Kidney (tissue), 14 donors: ENCODE measurements around the gene KIF12. TPM values are rescaled to one million over a fixed set of nuclear protein-coding genes. Genes with fewer than 3 reads are reported as not detected.

Experiments used
- DNase-seq, 5 donors: peaks; one replicate each; pipeline ENCODE4 v3.0.0-alpha.2; 2013 to 2020
- FAIRE-seq: peaks from 2 replicates; lab custom pipeline; 2012; peaks lifted over from hg19 to GRCh38; lab: Jason Lieb, UNC
- H3K27ac ChIP-seq, 2 donors: one replicate each; pipeline ENCODE4 v1.7.0; 2013; ENCODE audit warnings: low read depth in 2 of 2, low read length in 2 of 2, inconsistent platforms in 1 of 2
- H3K27me3 ChIP-seq: one replicate; pipeline ENCODE4 v1.7.1; 2013; ENCODE audit warnings: low read length, inconsistent platforms; ENCODE audit not compliant: control insufficient read depth, insufficient read depth
- H3K36me3 ChIP-seq, 3 donors: one replicate each; pipeline versions ENCODE4 v1.7.0 to v1.7.1; 2013; ENCODE audit warnings: low read length in 3 of 3, control low read depth in 1 of 3, inconsistent platforms in 1 of 3; ENCODE audit not compliant: insufficient read depth in 3 of 3, control insufficient read depth in 2 of 3
- H3K4me1 ChIP-seq, 3 donors: one replicate each; pipeline versions ENCODE4 v1.7.0 to v1.7.1; 2013; ENCODE audit warnings: low read length in 3 of 3, inconsistent platforms in 1 of 3, low read depth in 1 of 3; ENCODE audit not compliant: control insufficient read depth in 2 of 3, insufficient read depth in 2 of 3
- H3K4me3 ChIP-seq, 3 donors: one replicate each; pipeline versions ENCODE4 v1.7.0 to v1.8.1; 2013; ENCODE audit warnings: low read length in 3 of 3, control low read depth in 1 of 3, inconsistent platforms in 1 of 3
- H3K9ac ChIP-seq, 3 donors: one replicate each; pipeline versions ENCODE4 v1.7.0 to v1.7.1; 2013; ENCODE audit warnings: low read length in 3 of 3, control low read depth in 1 of 3, inconsistent platforms in 1 of 3
- H3K9me3 ChIP-seq, 3 donors: one replicate each; pipeline versions ENCODE4 v1.7.0 to v1.7.1; 2013; ENCODE audit warnings: low read length in 3 of 3, control low read depth in 1 of 3, inconsistent platforms in 1 of 3; ENCODE audit not compliant: control insufficient read depth in 2 of 3, insufficient read depth in 1 of 3
- intact Hi-C: fragments of 100-400 bp; cut with DNase I; formaldehyde crosslinking; loops from one replicate; pipeline ENCODE4 v1.11.1; 2022
- polyA plus RNA-seq: library from polyadenylated mRNA; stranded (reverse); fragments of 350-450 nt; fragmentation: Illumina TruSeq; extraction: RNeasy Lipid Tissue Mini Kit (QIAGEN cat#74804); gene quantifications from one replicate; pipeline ENCODE4 v1.2.3, GENCODE V29; 2014; ENCODE audit warnings: low read depth, low replicate concordance; ENCODE audit not compliant: insufficient read depth
- total RNA-seq: library from RNA; stranded (reverse); fragmentation: NEBNext Ultra II Directional; extraction: Animal tissue kit (Norgen Biotek cat#: 25700); gene quantifications from one replicate; pipeline ENCODE4 v1.2.1, GENCODE V29; 2021
- TF ChIP-seq, protein P1 (sequence below): IDR thresholded peaks from 3 replicates; pipeline ENCODE4 v1.5.1; 2012; ENCODE audit warnings: mild to moderate bottlenecking, moderate library complexity, borderline replicate concordance; ENCODE audit not compliant: insufficient read depth; ENCODE audit errors: extremely low read depth
- donor health status: control.
- donor health status: control.
- donor health status: control.
- donor health status: control.
- donor health status: control.
- donor health status: DM: yes; HTN: yes; CAD: no.
- donor health status: Normal renal cell carcinoma (clear cell type).

Gene KIF12
- total and polyA plus RNA-seq, 2 donors from 2014 or later, result 155 to 202 TPM

GRCh38 chr9:114099669-114100270 is 678 bp upstream of the KIF12 start:
- TF ChIP-seq, protein P1, sequence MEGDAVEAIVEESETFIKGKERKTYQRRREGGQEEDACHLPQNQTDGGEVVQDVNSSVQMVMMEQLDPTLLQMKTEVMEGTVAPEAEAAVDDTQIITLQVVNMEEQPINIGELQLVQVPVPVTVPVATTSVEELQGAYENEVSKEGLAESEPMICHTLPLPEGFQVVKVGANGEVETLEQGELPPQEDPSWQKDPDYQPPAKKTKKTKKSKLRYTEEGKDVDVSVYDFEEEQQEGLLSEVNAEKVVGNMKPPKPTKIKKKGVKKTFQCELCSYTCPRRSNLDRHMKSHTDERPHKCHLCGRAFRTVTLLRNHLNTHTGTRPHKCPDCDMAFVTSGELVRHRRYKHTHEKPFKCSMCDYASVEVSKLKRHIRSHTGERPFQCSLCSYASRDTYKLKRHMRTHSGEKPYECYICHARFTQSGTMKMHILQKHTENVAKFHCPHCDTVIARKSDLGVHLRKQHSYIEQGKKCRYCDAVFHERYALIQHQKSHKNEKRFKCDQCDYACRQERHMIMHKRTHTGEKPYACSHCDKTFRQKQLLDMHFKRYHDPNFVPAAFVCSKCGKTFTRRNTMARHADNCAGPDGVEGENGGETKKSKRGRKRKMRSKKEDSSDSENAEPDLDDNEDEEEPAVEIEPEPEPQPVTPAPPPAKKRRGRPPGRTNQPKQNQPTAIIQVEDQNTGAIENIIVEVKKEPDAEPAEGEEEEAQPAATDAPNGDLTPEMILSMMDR, result no peak
- peak in 3 of 5 donors; percentile 27 to 62 (median 56) for DNase-seq
- Histone ChIP-seq H3K4me1 (peaks cover 0 to 30% (median 27%) of the 10 kb centered on the region in 3 donors), H3K27ac (peak overlapping the region; percentile 84 to 94), H3K9ac (peak overlapping the region in 2 of 3 donors; percentile 13 to 55), H3K9me3 (peaks cover 0 to 2% (median 0%) of the 10 kb centered on the region in 3 donors), H3K27me3 (no peaks in the 10 kb centered on the region), H3K36me3 (peaks cover 0 to 15% (median 6%) of the 10 kb centered on the region in 3 donors), H3K4me3 (peak overlapping the region in 2 of 3 donors; percentile 49 to 91)
- intact Hi-C loops, result no loop called here
- no peak for FAIRE-seq

DNA sequence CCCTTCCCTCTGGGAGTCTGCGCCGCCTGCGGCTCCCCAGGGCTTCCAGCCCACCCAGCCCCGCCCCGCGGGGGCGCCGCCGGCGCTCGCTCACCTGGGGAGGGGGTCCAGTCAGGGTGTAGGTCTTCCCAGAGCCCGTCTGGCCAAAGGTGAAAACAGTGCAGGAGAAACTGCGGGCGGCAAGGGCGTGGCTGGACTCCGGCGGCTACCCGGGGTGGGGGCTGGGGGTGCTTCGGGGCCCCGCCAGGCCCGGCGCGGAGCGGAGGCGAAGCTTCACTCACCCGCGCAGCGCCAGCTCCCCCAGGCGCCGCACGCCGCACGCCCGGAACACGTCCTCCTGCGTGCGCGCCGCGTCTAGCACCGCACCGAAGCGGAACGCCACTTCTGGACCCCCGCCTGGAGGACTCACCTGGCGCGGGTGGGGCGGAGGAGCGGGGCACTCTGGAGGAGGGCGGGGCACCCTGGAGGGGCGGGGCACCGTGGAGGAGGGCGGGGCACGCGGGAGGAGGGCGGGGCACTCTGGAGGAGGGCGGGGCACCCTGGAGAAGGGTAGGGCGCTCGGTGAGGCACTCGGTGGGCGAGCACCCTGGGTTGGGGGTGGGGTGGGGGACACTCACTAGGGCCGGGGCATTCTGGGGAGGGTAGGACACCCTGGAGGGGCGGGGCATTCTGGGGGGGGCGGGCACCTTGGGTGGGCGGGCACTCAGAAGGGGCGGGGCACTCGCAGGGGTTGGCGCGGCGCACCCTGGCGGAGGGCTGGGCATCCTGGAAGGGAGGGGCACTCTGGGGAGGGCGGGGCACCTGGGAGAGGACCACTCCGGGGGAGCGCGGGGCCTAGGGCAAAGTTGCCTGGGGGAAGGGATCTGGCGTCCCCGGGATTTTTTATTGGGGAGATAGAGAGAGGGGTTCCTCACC is 814 bp downstream of the KIF12 start:
- no peak for FAIRE-seq
- peak overlapping the region; percentile 82 to 94 for H3K27ac ChIP-seq

GRCh38 chr9:114097613-114098020 is 1.5 kb downstream of the KIF12 start:
- H3K27me3 ChIP-seq, result no peaks in the 10 kb centered on the region
- DNase-seq (peak in 2 of 5 donors; percentile 37 to 74), FAIRE-seq (no peak)
- H3K4me1 ChIP-seq, result peaks cover 0 to 31% (median 27%) of the 10 kb centered on the region in 3 donors
- H3K9ac ChIP-seq, result peak overlapping the region in 1 of 3 donors; percentile 16
- peak overlapping the region; percentile 54 to 65 (median 60) for H3K4me3 ChIP-seq
- intact Hi-C loops, result no loop called here
- no peak overlapping the region for H3K27ac ChIP-seq
- TF ChIP-seq, protein P1, result no peak
- H3K36me3 ChIP-seq, result peaks cover 0 to 33% (median 12%) of the 10 kb centered on the region in 3 donors
- peaks cover 0 to 2% (median 0%) of the 10 kb centered on the region in 3 donors for H3K9me3 ChIP-seq

More for the DNA sequence above, 814 bp downstream of the KIF12 start:
- Histone ChIP-seq H3K4me3 (peak overlapping the region; percentile 54 to 91 (median 60)), H3K27me3 (no peaks in the 10 kb centered on the region), H3K9me3 (peaks cover 0 to 2% (median 0%) of the 10 kb centered on the region in 3 donors), H3K9ac (peak overlapping the region in 2 of 3 donors; percentile 4 to 71), H3K4me1 (peaks cover 0 to 31% (median 27%) of the 10 kb centered on the region in 3 donors), H3K36me3 (peaks cover 0 to 27% (median 9%) of the 10 kb centered on the region in 3 donors)
- TF ChIP-seq, protein P1, result no peak
- DNase-seq, result peak; percentile 89 to 95 (median 93)
- intact Hi-C loops, result no loop called here
